HepG2 (cell line): ENCODE measurements around the gene SLC20A1. TPM values are rescaled to one million over a fixed set of nuclear protein-coding genes. Genes with fewer than 3 reads are reported as not detected.

Source experiments
- CTCF ChIP-seq: sonication (generic); formaldehyde crosslinking; IDR thresholded peaks from 2 replicates; pipeline ENCODE4 v1.5.0; 2020; ENCODE audit warnings: mild to moderate bottlenecking, missing genetic modification reagents, moderate library complexity
- MED8 ChIP-seq: sonication (generic); formaldehyde crosslinking; IDR thresholded peaks from 2 replicates; pipeline ENCODE4 v1.8.1; 2023; ENCODE audit warnings: mild to moderate bottlenecking, missing genetic modification reagents; ENCODE audit not compliant: insufficient replicate concordance
- MEF2D ChIP-seq: sonication (generic); formaldehyde crosslinking; IDR thresholded peaks from 2 replicates; pipeline ENCODE4 v1.5.1; 2020; ENCODE audit warnings: mild to moderate bottlenecking, missing genetic modification reagents
- PAF1 ChIP-seq: IDR thresholded peaks from 2 replicates; pipeline ENCODE4 v1.6.1; 2016; ENCODE audit warnings: missing genetic modification reagents, missing compliant biosample characterization
- PHB2 ChIP-seq: fragments of 450-650 bp; IDR thresholded peaks from 2 replicates; pipeline ENCODE4 v1.6.1; 2018; ENCODE audit not compliant: partially characterized antibody
- POLR2AphosphoS2 ChIP-seq: IDR thresholded peaks from 2 replicates; pipeline ENCODE4 v1.6.1; 2011; ENCODE audit warnings: low read depth, low read length, improper control_type of control experiment
- TAF15 ChIP-seq: fragments of 200-400 bp; formaldehyde crosslinking; IDR thresholded peaks from one replicate; pipeline ENCODE4 v1.6.1; 2018; ENCODE audit warnings: mild to moderate bottlenecking, low read depth, low read length; ENCODE audit not compliant: poor library complexity, severe bottlenecking
- THAP9 ChIP-seq: sonication (generic); formaldehyde crosslinking; IDR thresholded peaks from 2 replicates; pipeline ENCODE4; 2020; ENCODE audit warnings: missing genetic modification reagents, mild to moderate bottlenecking, borderline replicate concordance
- ZBTB3 ChIP-seq: sonication (generic); formaldehyde crosslinking; IDR thresholded peaks from 2 replicates; pipeline ENCODE4 v1.4.0; 2020; ENCODE audit warnings: low read depth, mild to moderate bottlenecking, moderate library complexity, missing genetic modification reagents, borderline replicate concordance
- ZNF354B ChIP-seq: sonication (generic); formaldehyde crosslinking; IDR thresholded peaks from 2 replicates; pipeline ENCODE4 v1.8.0; 2022; ENCODE audit warnings: mild to moderate bottlenecking, missing genetic modification reagents
- ZNF550 ChIP-seq: sonication (generic); formaldehyde crosslinking; IDR thresholded peaks from 2 replicates; pipeline ENCODE4 v1.4.0; 2020; ENCODE audit warnings: mild to moderate bottlenecking, missing genetic modification reagents, borderline replicate concordance
- ZNF574 ChIP-seq: sonication (generic); formaldehyde crosslinking; IDR thresholded peaks from 2 replicates; pipeline ENCODE4 v1.4.0; 2020; ENCODE audit warnings: missing genetic modification reagents
- ZNF740 ChIP-seq: sonication (generic); formaldehyde crosslinking; IDR thresholded peaks from 2 replicates; pipeline ENCODE4 v1.4.0; 2020; ENCODE audit warnings: missing genetic modification reagents
- polyA plus RNA-seq, 8 experiments: library from polyadenylated mRNA; depleted of rRNA in 3 of 8; stranded (reverse) in 7 of 8; unstranded in 1 of 8; fragments of >200 nt; fragmentation: Illumina TruSeq in 4 of 8; extraction: Trizol in 4 of 8; gene quantifications; 2 replicates each; pipeline versions ENCODE4 v1.2.1 to v1.2.3, GENCODE V29; 2011 to 2016; ENCODE audit warnings: low read depth in 4 of 8, missing spikeins in 1 of 8, mixed read lengths in 1 of 8; ENCODE audit not compliant: insufficient read depth in 1 of 8
- total RNA-seq, 5 experiments: library from RNA; depleted of rRNA; stranded (reverse); fragments of >200 nt; fragmentation: Illumina TruSeq; extraction: Trizol; gene quantifications; 2 replicates each; pipeline ENCODE4 v1.2.3, GENCODE V29; 2016; ENCODE audit warnings: low read depth in 1 of 5
- TF ChIP-seq, protein P1 (sequence below): IDR thresholded peaks from 2 replicates; pipeline ENCODE4 v1.6.1; 2016; ENCODE audit warnings: missing genetic modification reagents, missing compliant biosample characterization
- TF ChIP-seq, protein P2 (sequence below): sonication (generic); formaldehyde crosslinking; IDR thresholded peaks from 2 replicates; pipeline ENCODE4 v1.5.1; 2020; ENCODE audit warnings: missing genetic modification reagents, mild to moderate bottlenecking, borderline replicate concordance
- TF ChIP-seq, protein P3 (sequence below): sonication (generic); formaldehyde crosslinking; IDR thresholded peaks from 2 replicates; pipeline ENCODE4 v1.4.0; 2020; ENCODE audit warnings: missing genetic modification reagents

SLC20A1 gene
- total and polyA plus RNA-seq, 2 of the 13 experiments (the other 11 are each of a cell fraction or from before 2014, with no cell fraction given) = 54.0 to 85.9 TPM

DNA sequence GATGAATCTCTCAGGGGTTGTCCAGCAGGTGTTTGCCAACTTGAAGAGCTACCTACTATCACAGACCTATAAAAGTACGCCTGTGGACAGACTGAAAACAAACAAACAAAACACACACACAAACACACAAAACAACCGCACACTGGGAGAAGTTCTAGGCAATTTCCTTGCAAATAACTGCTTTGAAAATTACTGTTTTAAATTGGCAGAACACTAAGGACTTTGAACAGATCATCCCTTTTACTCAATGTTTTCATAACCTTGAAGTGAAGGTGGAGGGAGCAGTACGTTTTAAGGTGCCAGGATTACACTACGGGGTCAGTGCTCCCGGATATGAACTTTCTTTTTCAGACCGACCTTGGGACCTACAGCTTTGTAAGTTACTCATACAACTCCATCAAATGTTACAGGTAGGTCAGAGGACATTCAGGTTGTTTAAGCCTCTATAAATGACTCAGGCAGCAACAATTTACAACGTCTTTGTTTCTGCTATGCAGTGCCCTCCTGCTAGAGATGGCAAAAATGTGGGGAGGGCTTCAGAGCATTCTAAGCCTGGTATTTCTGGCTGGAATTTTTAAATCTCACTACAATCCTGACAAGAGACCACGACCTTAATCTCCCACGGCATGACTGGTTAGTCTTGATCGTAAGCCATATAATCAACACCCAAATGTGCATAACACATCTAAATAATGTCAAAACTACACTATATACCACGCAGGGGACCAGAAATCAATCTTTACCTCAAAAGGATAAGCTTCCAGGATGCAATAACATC, 1.4 kb upstream of the SLC20A1 start (continued):
- TF ChIP-seq ZBTB3 (CRISPR knock-in tag) (0 out of 2 replicates have a peak, but pooled peaks have one; percentile 26), POLR2AphosphoS2 (peak; percentile 59; the same call in 1 of the 2 replicates), CTCF (CRISPR knock-in tag) (no peak), MEF2D (CRISPR knock-in tag) (peak; percentile 92), ZNF740 (CRISPR knock-in tag) (no peak), PAF1 (CRISPR knock-in tag) (no peak), THAP9 (no peak), TAF15 (no peak), ZNF574 (CRISPR knock-in tag) (no peak), MED8 (CRISPR knock-in tag) (no peak), PHB2 (no peak), ZNF550 (CRISPR knock-in tag) (no peak), ZNF354B (CRISPR knock-in tag) (no peak)
- TF ChIP-seq, protein P1, sequence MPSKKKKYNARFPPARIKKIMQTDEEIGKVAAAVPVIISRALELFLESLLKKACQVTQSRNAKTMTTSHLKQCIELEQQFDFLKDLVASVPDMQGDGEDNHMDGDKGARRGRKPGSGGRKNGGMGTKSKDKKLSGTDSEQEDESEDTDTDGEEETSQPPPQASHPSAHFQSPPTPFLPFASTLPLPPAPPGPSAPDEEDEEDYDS (CRISPR knock-in tag) = peak; percentile 51; the same call in 1 of the 2 replicates
- TF ChIP-seq, protein P2, sequence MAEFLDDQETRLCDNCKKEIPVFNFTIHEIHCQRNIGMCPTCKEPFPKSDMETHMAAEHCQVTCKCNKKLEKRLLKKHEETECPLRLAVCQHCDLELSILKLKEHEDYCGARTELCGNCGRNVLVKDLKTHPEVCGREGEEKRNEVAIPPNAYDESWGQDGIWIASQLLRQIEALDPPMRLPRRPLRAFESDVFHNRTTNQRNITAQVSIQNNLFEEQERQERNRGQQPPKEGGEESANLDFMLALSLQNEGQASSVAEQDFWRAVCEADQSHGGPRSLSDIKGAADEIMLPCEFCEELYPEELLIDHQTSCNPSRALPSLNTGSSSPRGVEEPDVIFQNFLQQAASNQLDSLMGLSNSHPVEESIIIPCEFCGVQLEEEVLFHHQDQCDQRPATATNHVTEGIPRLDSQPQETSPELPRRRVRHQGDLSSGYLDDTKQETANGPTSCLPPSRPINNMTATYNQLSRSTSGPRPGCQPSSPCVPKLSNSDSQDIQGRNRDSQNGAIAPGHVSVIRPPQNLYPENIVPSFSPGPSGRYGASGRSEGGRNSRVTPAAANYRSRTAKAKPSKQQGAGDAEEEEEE (CRISPR knock-in tag) = no peak
- TF ChIP-seq, protein P3, sequence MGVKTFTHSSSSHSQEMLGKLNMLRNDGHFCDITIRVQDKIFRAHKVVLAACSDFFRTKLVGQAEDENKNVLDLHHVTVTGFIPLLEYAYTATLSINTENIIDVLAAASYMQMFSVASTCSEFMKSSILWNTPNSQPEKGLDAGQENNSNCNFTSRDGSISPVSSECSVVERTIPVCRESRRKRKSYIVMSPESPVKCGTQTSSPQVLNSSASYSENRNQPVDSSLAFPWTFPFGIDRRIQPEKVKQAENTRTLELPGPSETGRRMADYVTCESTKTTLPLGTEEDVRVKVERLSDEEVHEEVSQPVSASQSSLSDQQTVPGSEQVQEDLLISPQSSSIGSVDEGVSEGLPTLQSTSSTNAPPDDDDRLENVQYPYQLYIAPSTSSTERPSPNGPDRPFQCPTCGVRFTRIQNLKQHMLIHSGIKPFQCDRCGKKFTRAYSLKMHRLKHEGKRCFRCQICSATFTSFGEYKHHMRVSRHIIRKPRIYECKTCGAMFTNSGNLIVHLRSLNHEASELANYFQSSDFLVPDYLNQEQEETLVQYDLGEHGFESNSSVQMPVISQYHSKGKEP (CRISPR knock-in tag) = no peak
